ENCODE data around the gene SLC20A1. TPM values are rescaled to one million over a fixed set of nuclear protein-coding genes. Genes with fewer than 3 reads are reported as not detected.

Gene SLC20A1
- total RNA-seq, 1 experiment from 2014 or later = 154 TPM

- H4K20me1 ChIP-seq (ENCODE audit: insufficient read depth) = no peaks in the 10 kb centered on the region
- intact Hi-C loops (cut with micrococcal nuclease) = no loop called here
- ChIA-PET CTCF (no interaction called here), POLR2A (no interaction called here), RAD21 (ENCODE audit: low non-redundant PET in 1 of 2, low total read pairs in 2 of 2, uncharacterized antibody in 2 of 2, unreplicated experiment in 2 of 2) (no interaction called here)
- DNase-seq (ENCODE audit: low read depth, low spot score) (no peak), ATAC-seq (no peak)
- H3K9ac ChIP-seq (ENCODE audit: low read length) = no peak overlapping the region
- H3K27me3 ChIP-seq (ENCODE audit: insufficient read depth, low read length) = no peaks in the 10 kb centered on the region
- no peak overlapping the region for H3K4me2 ChIP-seq (ENCODE audit: low read length)
- H3K9me2 ChIP-seq (ENCODE audit: insufficient read depth) = no peaks in the 10 kb centered on the region
- H3K36me3 ChIP-seq (ENCODE audit: control insufficient read depth in 1 of 2, insufficient read depth in 2 of 2, low read length in 2 of 2) = no peaks in the 10 kb centered on the region
- no peak overlapping the region for H3K4me3 ChIP-seq (replicated peaks in 1 of 2; ENCODE audit: low read depth in 1 of 2, low read length in 2 of 2)
- no peak overlapping the region for H3K27ac ChIP-seq (ENCODE audit: low read depth, low read length)
- TF ChIP-seq SP1 (IDR thresholded peaks at IDR 0.05; ENCODE audit: low read depth) = no peak
- TF ChIP-seq SRF (IDR thresholded peaks at IDR 0.05; ENCODE audit: low read depth) = no peak
- TF ChIP-seq EZH2 (IDR thresholded peaks at IDR 0.05) = no peak
- TF ChIP-seq ELF1 (IDR thresholded peaks at IDR 0.05; ENCODE audit: borderline replicate concordance, low read depth) = no peak
- TF ChIP-seq ATF3 (IDR thresholded peaks at IDR 0.05) = no peak
- TF ChIP-seq RAD21 (IDR thresholded peaks at IDR 0.05; ENCODE audit: low read depth) = no peak
- TF ChIP-seq FOSL1 (IDR thresholded peaks at IDR 0.05; ENCODE audit: low read depth) = no peak
- no peak for TF ChIP-seq ZBTB33 (IDR thresholded peaks at IDR 0.05; ENCODE audit: extremely low read depth, insufficient replicate concordance, low read length)
- no peak for TF ChIP-seq ZNF274 (IDR thresholded peaks at IDR 0.05; ENCODE audit: low read depth, low read length)
- no peak for TF ChIP-seq EGR1 (IDR thresholded peaks at IDR 0.05; ENCODE audit: low read depth)
- H2AFZ ChIP-seq (ENCODE audit: low read depth, low read length, poor library complexity, severe bottlenecking) = no peak overlapping the region
- H3K4me1 ChIP-seq (ENCODE audit: control insufficient read depth in 1 of 2, insufficient read depth in 2 of 2, low read length in 2 of 2) = peaks cover 18 to 31% of the 10 kb centered on the region in 2 experiments
- no TSS peak for BruUV-seq (replicated peaks)
- no peaks in the 10 kb centered on the region for H3K9me3 ChIP-seq (ENCODE audit: control insufficient read depth in 1 of 2, insufficient read depth in 1 of 2, low read depth in 1 of 2, low read length in 2 of 2)
- H3K79me2 ChIP-seq (ENCODE audit: insufficient read depth, low read length) = no peaks in the 10 kb centered on the region
Measured at GRCh38 chr2:112686348-112687217, 40.8 kb downstream of the SLC20A1 start.
